Dermis microvascular lymphatic vessel endothelial cell (primary cell): ENCODE measurements around the gene GPRASP1. TPM values are rescaled to one million over a fixed set of nuclear protein-coding genes. Genes with fewer than 3 reads are reported as not detected.
A peak's percentile ranks its signal among the peaks of the same experiment; 100 is the strongest.

ENCODE experiments used
- DNase-seq, 2 donors: peaks; one replicate each; pipeline versions ENCODE4 v3.0.0 to v3.0.0-alpha.2; 2010; ENCODE audit warnings: low read depth in 2 of 2
- total RNA-seq: library from RNA; depleted of rRNA; stranded (reverse); fragments of >200 nt; gene quantifications from 2 replicates; pipeline ENCODE4 v1.2.1, GENCODE V29; 2014

Gene GPRASP1
- total RNA-seq, 1 donor from 2014 or later, result 0.51 TPM

DNA sequence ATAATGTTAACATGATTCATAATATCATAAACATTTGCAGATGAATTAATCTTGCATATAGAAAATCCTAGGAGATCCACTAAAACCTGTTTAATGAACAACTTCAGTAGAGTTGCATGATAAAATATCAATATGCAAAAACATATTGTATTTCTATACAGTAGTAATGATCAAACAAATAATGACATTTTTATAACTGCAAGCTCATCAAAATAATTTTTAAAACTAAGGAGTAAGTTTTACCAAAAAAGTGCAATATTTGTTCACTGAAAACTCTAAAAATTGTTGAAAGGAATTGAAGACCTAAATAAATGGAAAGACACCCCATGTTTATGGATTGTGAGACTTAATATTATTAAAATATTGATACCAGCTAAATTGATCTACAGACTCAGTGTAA lies 45.0 kb downstream of the GPRASP1 start:
- DNase-seq, result no peak

GRCh38 chrX:102697494-102697893 lies 46.2 kb downstream of the GPRASP1 start:
- DNase-seq, result peak; percentile 11 to 37

Other genes starting within 250 kb of the GPRASP1 start
- not detected in 2 replicates for gene NXF2B, start 211.5 kb upstream of the GPRASP1 start, total RNA-seq
- not detected in 2 replicates for gene TCP11X2, start 179.7 kb upstream of the GPRASP1 start, total RNA-seq
- gene TMSB15A, start 134.7 kb upstream of the GPRASP1 start, total RNA-seq, result 0.76 and 1.4 TPM in 2 replicates
- gene ARMCX5, start 52.0 kb upstream of the GPRASP1 start, total RNA-seq, result 16.2 and 16.7 TPM in 2 replicates
- 8.6 and 11.4 TPM in 2 replicates for gene GPRASP2, start 61.0 kb downstream of the GPRASP1 start, total RNA-seq
- 4.6 and 4.7 TPM in 2 replicates for gene GPRASP3, start 69.3 kb downstream of the GPRASP1 start, total RNA-seq